ENCODE measurements around the gene AHRR.

Gene AHRR

GRCh38 chr5:321726-322251, 275 bp downstream of the AHRR start:
- FAIRE-seq, result no peak

DNA sequence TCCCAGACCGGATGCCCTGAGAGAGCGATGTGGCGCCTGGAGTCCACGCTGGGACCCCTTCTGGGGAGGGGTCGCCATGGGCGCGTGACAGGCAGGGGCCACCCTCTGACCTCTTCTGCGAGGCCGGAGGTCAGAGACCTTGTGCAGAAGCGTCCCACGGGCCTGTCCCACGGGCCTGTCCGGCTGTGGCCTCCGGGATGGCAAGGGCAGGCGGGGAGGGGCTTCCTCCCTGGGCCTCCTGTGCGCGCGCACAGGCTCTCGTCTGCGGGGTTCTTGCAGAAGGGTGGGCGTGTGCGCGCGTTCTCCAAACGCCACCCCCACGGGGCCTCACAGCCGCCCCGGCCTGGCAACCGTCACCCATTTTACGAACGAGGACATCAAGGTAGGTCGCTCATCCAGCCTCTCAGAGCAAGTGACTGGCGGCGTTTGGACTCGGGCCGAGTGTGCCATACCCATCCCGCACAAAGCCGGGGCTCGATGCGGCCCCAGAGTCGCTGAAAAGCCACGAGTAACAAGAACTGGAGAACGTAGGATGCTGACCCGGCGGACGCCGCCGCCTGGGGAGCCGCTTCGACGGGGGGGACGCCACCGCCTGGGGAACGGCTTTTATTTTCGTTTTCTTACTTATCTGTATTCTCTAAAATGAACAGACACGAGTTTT, 897 bp downstream of the AHRR start:
- FAIRE-seq, result no peak

GRCh38 chr5:322942-323879, 1.7 kb downstream of the AHRR start:
- FAIRE-seq, result no peak

- no peak for FAIRE-seq
Measured at GRCh38 chr5:324736-325612, 3.5 kb downstream of the AHRR start.

- no peak for FAIRE-seq
Measured at GRCh38 chr5:326109-326508, 4.6 kb downstream of the AHRR start.

DNA sequence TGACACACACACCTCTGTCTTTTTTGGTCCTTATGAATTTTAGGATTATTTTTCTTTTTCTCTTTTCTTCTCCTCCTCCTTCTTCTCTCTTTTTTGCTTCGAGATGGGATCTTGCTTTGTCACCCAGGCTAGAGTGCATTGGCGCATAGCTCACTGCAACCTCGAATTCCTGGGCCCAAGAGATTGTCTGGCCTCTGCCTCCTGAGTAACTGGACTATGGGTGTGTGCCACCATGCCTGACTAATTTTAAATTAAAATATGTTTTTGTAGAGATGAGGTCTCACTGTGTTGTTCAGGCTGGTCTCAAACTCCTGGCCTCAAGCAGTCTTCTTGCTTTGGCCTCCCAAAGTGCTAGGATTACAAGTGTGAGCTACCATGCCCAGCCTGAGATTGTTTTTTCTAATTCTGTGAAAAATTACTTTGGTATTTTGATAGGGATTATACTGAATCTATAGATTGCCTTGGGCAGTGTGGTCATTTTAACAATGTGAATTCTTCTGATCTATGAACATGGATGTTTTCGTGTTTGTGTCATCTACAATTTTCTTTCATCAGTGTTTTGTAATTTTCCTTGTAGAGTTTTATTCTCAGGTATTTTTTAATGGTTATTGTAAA, 7.7 kb downstream of the AHRR start:
- FAIRE-seq, result no peak

GRCh38 chr5:329768-330167, 8.3 kb downstream of the AHRR start:
- no peak for FAIRE-seq

DNA sequence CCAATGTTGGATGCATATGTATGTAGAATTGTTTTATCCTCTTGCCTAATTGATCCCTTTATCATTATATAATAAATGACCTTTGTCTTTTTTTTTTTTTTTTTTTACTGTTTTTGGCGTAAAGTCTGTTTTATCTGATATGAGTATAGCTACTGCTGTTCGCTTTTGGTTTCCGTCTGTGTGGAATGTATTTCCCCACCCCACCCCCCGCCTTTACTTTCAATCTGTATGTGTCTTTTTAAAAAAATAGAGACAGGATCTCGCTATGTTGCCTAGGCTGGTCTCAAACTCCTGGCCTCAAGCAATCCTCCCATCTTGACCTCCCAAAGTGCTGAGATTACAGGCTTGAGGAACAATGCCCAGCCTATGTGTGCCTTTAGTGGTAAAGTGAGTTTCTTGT, 11.3 kb downstream of the AHRR start:
- FAIRE-seq, result no peak

- no peak for FAIRE-seq
Measured at GRCh38 chr5:333945-334344, 12.4 kb downstream of the AHRR start.

- FAIRE-seq, result no peak
Measured at GRCh38 chr5:334903-335739, 13.6 kb downstream of the AHRR start.

DNA sequence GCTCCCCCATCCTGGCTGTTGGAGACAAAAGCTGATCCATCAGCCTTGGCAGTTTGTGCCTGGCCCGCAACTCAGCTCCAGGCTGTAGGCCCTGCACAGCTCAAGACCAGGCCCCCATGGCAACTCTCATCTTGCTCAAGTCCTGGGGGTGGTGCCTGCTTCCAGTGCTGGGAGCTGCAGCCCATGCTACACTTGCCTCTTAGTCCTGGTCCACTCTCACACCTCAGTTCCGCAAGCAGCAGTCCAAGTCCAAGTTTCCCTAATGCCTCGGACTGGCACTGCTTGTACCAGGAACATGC, 14.2 kb downstream of the AHRR start:
- FAIRE-seq, result no peak

DNA sequence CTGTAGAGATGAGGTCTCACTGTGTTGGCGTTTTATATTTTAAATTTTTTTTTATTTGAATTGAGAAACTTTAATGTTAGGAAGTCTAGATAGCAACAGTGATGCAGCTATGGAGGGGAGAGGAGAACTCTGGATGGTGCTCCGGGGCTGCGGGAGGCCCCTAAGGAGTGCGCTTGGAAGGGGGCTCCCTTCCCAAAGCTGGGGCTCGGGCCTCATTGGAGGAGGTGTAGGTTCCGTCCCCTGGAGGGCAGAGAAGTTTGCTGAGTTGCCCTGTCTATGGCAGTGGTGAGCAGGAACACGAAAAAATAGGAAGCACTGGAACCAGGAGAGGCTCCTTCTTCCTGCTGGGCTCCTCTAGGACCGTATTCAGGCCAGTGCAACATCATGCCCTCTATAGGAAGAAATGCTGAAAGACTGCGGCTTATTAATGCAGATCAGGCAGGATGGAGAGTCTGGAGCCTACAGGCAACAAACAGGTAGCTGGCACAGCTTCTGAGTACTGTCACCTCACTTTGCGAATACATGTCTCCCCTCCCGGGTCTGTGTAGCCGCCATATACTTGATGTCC, 16.1 kb downstream of the AHRR start:
- FAIRE-seq, result no peak

DNA sequence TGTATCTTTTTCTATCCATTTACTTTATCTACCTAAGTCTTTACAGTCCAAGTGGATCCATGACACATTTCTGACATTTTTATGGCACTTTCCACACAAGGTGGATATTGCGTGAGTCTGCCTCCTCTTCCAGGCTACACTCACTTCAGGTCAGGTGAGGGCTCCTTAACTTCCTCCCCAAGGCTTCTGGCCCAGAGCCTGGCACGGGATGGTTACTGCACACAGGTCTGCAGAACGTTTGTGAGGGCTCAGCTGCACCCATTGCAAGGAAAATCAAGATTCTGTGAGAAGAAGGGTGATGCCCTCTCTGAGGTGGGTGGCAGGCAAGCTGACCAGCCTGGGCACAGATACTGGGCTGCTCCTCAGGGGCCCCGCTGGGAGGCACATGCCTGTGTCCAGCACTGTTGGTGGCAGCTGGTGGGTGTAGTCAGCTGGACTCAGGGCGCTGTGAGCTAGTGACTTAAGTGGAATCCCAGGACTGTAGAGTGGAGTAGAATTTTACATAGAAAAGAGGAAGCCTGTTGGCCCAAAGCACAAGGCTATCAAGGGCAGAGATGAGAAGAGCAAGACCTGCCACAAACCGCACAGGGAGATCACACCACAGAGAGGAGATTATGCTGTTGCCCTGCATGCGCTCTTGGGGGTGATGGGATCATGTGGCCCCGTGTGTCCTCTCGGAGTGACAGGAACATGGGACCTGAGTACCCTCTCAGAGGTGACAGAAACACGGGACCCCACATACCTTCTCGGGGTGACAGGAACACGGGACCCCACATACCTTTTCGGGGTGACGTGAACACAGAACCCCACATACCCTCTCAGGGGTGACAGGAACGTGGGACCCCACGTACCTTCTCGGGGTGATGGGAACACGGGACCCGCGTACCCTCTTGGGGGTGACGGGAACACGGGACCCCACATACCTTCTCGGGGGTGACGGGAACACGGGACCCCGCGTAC, 21.3 kb downstream of the AHRR start:
- no peak for FAIRE-seq

DNA sequence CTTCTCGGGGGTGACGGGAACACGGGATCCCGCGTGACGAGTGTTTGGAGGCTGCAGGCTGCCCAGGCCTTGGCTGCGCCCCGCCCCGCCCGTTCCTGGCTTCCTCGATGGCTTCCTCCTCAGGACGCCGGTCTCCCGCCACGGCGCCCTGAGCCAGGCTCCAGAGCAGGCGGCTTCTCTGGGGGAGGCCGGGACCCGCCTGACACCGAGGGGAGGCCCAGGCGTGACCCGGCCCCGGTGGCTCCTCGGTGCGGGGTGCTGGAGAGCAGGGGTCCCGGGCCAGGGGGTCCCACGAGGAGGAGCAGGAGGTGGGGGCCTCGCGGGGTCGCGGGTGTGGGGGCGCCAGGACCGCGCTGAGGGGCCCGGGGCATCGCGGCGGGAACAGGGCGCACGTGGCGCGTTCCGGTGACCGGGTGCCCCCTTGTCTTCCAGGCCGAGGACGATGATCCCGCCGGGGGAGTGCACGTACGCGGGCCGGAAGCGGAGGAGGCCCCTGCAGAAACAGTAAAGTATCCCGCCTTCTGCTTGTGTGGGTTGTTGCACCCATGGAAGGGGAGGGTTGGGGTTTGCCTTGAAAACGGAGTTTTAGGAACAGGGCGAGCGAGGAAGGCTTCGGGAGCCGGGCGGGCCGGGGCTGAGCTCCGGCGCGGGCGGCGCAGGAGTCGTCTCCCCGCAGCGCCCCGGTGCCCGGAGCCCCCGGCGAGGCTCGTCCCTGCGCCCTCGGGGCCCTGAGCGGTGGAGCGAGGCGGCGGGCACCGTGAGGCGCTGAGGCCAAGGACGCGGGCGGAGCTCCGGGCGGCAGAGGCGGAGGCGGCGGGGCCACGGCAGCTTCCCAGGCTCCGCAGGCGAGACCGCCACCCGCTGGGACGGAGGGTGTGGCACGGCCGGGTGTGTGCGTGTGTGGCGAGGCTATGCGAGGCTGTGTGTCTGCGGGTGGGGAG, 22.2 kb downstream of the AHRR start:
- FAIRE-seq, result no peak

DNA sequence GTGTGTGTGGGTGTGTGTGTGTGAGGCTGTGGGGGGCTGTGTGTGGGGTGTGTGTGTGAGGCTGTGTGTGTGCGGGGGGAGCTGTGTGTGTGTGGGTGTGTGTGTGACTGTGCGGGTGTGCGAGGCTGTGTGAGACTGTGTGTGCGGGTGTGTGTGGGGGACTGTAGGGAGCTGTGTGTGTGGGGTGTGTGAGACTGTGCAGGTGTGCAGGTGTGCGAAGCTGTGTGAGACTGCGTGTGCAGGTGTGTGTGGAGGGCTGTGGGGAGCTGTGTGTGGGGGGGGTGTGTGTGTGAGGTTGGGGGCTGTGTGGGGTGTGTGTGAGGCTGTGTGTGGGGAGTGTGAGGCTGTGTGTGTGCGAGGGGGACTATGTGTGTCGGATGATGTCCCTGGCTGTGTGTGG, 23.2 kb downstream of the AHRR start:
- FAIRE-seq, result no peak

DNA sequence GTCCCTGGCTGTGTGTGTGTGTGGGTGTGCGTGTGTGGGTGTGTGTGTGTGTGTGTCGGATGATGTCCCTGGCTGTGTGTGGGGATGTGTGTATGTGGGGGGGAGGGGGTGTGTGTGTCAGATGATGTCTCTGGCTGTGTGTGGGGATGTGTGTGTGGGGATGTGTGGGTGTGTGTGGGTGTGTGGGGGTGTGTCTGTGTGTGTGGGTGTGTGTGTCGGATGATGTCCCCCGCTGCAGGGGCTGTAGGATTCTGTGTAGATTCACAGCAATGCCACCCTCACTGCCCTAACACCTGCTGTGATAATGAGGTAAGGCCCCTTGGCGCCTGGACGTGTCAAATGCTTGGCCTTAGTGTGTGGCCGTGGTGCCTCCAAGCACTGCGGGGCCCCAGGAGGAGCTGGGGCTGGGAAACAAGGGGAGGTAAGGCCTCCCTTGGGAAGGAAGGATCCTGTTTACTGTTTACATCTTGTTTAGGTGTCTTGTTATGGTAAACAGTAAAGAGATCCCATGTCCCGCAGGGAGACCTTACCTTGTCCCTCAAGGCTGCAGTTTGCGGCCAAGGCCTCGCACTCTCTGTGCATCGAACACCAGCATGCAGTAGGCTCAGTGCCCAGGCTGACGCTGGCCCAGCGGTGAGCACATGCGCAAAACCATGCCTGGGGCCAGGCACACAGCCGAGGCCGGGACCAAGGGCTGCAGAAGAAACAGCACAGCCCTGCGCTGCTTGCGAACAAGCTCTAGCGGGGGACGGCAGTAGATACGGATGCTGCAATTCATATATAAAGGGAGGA, 24.1 kb downstream of the AHRR start:
- no peak for FAIRE-seq

- FAIRE-seq, result no peak
Measured at GRCh38 chr5:346229-346935, 24.9 kb downstream of the AHRR start.

Data from islet of Langerhans (tissue), 1 donor.